Activated naive CD4-positive, alpha-beta T cell treated with anti-CD3 and anti-CD28 coated beads, Interleukin-2, amount 50 U/mL, for 24 hours (primary cell): ENCODE results near the gene C15orf39.
"Not testable (repeated sequence)": the region's sequence is repeated elsewhere in the genome, so short reads cannot be mapped to it uniquely, and the experiment has no call there.

Source experiments
- H3K27ac Mint-ChIP-seq: one replicate; pipeline ENCODE4 v1.8.0; 2021; ENCODE audit warnings: mild to moderate bottlenecking, mixed read lengths
- H3K27me3 Mint-ChIP-seq: one replicate; pipeline ENCODE4 v1.8.0; 2021; ENCODE audit warnings: mixed read lengths
- H3K36me3 Mint-ChIP-seq: one replicate; pipeline ENCODE4 v1.8.0; 2021; ENCODE audit warnings: mixed read lengths
- H3K4me1 Mint-ChIP-seq: one replicate; pipeline ENCODE4 v1.8.0; 2021; ENCODE audit warnings: mixed read lengths
- H3K4me3 Mint-ChIP-seq: one replicate; pipeline ENCODE4 v1.8.0; 2021; ENCODE audit warnings: mild to moderate bottlenecking, mixed read lengths
- H3K9me3 Mint-ChIP-seq: one replicate; pipeline ENCODE4 v1.8.0; 2021; ENCODE audit warnings: mixed read lengths

Gene C15orf39

GRCh38 chr15:75211436-75212199, 9.9 kb downstream of the C15orf39 start:
- no peak overlapping the region for H3K27ac Mint-ChIP-seq
- H3K4me1 Mint-ChIP-seq: peaks cover 21% of the 10 kb centered on the region
- no peak overlapping the region for H3K4me3 Mint-ChIP-seq
- no peaks in the 10 kb centered on the region for H3K9me3 Mint-ChIP-seq
- peaks cover 2% of the 10 kb centered on the region for H3K36me3 Mint-ChIP-seq
- no peaks in the 10 kb centered on the region for H3K27me3 Mint-ChIP-seq

GRCh38 chr15:75212200-75212858, 10.6 kb downstream of the C15orf39 start:
- Mint-ChIP-seq H3K4me3 (no peak overlapping the region), H3K27me3 (no peaks in the 10 kb centered on the region), H3K27ac (peak overlapping the region; percentile 59), H3K9me3 (no peaks in the 10 kb centered on the region), H3K4me1 (peaks cover 21% of the 10 kb centered on the region), H3K36me3 (peaks cover 2% of the 10 kb centered on the region)

DNA sequence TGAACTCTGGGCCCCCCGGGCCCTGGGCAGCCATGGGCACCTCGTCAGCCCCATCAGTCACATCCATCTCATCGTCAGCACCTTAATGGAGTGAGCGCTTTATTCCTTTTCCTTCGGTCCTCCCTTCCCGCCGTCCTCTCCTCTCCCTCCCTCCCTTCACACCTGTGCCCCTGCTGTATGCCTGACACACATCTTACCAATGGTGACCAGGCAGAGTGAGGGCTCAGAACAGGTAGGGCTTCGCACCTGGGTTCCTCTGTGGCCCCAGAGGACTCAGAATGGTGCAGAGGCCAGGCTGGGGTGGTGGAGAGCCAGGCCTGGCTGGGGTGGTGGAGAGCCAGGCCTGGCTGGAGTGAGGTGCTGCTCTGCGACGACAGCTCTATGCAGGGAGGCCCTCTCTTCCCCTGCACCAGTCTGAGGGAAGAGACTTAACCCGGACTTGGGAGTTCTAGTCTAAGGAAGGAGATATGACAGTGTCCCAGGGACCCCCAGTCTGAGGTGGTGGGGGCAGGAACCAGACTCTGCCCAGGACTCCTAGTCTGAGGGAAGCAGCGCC, 11.6 kb downstream of the C15orf39 start:
- no peak overlapping the region for H3K4me3 Mint-ChIP-seq
- no peak overlapping the region for H3K27ac Mint-ChIP-seq
- H3K36me3 Mint-ChIP-seq: peaks cover 2% of the 10 kb centered on the region
- no peaks in the 10 kb centered on the region for H3K27me3 Mint-ChIP-seq
- H3K9me3 Mint-ChIP-seq: no peaks in the 10 kb centered on the region
- peaks cover 21% of the 10 kb centered on the region for H3K4me1 Mint-ChIP-seq

DNA sequence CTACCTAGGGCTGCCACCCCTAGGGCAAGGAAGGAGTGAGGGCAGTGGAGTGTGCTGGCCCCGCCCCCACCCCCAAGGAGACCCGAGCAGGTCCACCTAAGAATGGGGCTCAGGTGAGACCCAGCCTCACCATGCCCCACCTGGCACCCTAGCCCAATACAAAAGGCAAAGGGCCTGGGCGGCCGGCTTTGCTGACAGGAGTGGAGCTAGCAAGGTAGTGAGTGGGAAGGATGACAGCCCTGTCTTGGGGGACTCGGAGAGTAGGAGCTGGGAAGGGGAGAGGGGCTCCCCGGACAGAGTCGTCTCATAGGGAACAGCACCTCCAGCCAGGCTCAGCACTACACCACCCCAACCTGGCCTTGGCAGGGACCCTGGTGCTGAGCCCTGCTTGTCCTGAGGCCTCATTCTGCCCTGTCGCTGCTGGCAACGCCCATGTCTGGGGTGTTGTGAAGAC, 12.1 kb downstream of the C15orf39 start:
- Mint-ChIP-seq H3K27me3 (no peaks in the 10 kb centered on the region), H3K36me3 (peaks cover 2% of the 10 kb centered on the region), H3K27ac (peak overlapping the region; percentile 35), H3K4me1 (peaks cover 21% of the 10 kb centered on the region), H3K9me3 (no peaks in the 10 kb centered on the region), H3K4me3 (no peak overlapping the region)

- Mint-ChIP-seq H3K9me3 (no peaks in the 10 kb centered on the region), H3K27ac (no peak overlapping the region), H3K27me3 (no peaks in the 10 kb centered on the region), H3K4me3 (no peak overlapping the region), H3K4me1 (peaks cover 14% of the 10 kb centered on the region), H3K36me3 (peaks cover 2% of the 10 kb centered on the region)
These were observed 12.8 kb downstream of the C15orf39 start for GRCh38 chr15:75214293-75215096.

GRCh38 chr15:75215107-75216004, 13.7 kb downstream of the C15orf39 start:
- peaks cover 6% of the 10 kb centered on the region for H3K4me1 Mint-ChIP-seq
- peak overlapping the region; percentile 35 for H3K27ac Mint-ChIP-seq
- H3K9me3 Mint-ChIP-seq: no peaks in the 10 kb centered on the region
- H3K36me3 Mint-ChIP-seq: no peaks in the 10 kb centered on the region
- H3K27me3 Mint-ChIP-seq: no peaks in the 10 kb centered on the region
- H3K4me3 Mint-ChIP-seq: no peak overlapping the region

DNA sequence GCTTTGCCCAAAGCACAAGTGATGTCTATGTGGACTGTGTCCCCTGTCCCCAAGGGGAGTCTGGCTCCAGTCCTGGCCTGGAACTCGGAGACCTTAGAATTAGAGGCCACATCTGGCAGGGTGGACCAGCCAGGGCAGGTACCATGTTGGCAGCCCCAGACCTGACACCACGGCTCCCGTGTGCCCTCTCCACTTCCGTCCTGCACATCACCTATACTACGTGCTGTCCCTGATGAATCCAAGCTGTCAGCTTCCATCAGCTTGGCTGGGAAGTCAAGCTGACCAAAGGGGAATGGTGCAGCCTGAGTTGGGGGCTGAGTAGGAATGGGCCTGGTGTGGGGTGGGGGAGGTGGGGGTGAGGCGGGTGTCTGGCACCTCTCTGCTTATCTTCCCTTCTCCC, 15.3 kb downstream of the C15orf39 start:
- Mint-ChIP-seq H3K27ac (no peak overlapping the region), H3K4me1 (no peaks in the 10 kb centered on the region), H3K27me3 (no peaks in the 10 kb centered on the region), H3K4me3 (no peak overlapping the region), H3K36me3 (no peaks in the 10 kb centered on the region), H3K9me3 (no peaks in the 10 kb centered on the region)

GRCh38 chr15:75217574-75217973, 15.9 kb downstream of the C15orf39 start:
- H3K4me3 Mint-ChIP-seq, H3K27ac Mint-ChIP-seq, H3K27me3 Mint-ChIP-seq, H3K4me1 Mint-ChIP-seq, H3K36me3 Mint-ChIP-seq, H3K9me3 Mint-ChIP-seq: not testable (repeated sequence)

- H3K4me3 Mint-ChIP-seq, H3K27me3 Mint-ChIP-seq, H3K36me3 Mint-ChIP-seq, H3K4me1 Mint-ChIP-seq, H3K27ac Mint-ChIP-seq, H3K9me3 Mint-ChIP-seq: not testable (repeated sequence)
These were observed 17.8 kb downstream of the C15orf39 start for GRCh38 chr15:75219507-75219929.

GRCh38 chr15:75223688-75224087, 22.0 kb downstream of the C15orf39 start:
- Mint-ChIP-seq H3K27ac (no peak overlapping the region), H3K36me3 (no peaks in the 10 kb centered on the region), H3K27me3 (no peaks in the 10 kb centered on the region), H3K4me3 (no peak overlapping the region), H3K9me3 (no peaks in the 10 kb centered on the region), H3K4me1 (no peaks in the 10 kb centered on the region)

DNA sequence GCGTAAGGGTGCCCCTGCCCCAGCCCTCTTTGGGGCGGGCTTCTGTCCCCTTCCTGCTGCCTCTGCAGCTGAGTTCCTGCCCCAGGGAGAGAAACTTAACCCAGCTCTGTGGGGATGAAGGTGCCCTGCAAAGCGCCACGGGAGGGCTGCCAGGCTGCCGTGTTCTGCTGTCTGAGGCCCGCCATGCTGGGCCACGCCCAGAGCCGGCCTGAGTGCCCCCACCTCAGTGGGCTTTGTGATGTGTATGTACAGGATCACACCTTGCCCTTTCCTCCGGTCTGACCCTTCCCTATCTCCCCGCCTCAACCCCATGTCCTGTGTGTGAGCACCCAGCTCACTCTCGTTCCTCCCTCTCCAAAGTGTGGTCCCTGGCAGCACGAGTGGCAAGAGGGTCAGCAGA, 22.6 kb downstream of the C15orf39 start:
- no peaks in the 10 kb centered on the region for H3K27me3 Mint-ChIP-seq
- H3K9me3 Mint-ChIP-seq: no peaks in the 10 kb centered on the region
- H3K36me3 Mint-ChIP-seq: no peaks in the 10 kb centered on the region
- H3K4me3 Mint-ChIP-seq: no peak overlapping the region
- H3K27ac Mint-ChIP-seq: no peak overlapping the region
- H3K4me1 Mint-ChIP-seq: no peaks in the 10 kb centered on the region

DNA sequence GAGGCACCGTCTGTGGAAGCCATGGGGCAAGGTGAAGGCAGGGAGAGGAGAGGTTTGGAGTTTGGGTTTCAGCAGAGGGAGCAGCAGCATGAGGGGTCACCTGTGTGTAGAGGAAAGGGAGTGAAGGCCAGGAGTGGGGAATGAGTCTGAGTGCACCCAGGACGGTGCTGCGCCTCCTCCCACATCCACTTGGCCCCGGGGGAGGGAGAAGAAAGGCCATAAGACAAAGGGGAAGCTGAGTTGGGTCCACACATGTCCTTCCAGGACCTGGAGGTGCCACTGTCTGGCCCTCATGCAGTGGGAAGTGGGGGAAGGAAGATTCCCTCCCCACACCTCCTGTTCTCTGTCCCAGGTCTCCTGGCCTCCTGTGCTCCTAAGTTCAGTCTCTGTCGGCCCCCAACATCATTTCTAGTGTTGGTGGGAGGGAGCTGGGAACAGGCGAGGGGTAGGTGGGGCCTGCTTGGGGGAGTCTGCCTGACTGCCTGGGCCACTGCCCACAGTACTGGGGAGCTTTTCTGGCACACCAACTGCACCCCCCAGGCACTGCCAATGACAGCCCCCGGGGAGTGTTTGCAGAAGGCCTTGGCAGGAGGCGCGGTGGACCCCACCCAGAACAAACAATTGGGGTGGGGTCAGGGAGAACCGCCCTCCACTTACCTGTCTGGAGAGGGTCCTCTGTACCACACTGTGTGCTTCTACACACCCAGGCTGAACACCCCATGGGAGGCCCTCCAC, 23.6 kb downstream of the C15orf39 start:
- not testable (repeated sequence) for H3K4me3 Mint-ChIP-seq, H3K36me3 Mint-ChIP-seq, H3K9me3 Mint-ChIP-seq, H3K27ac Mint-ChIP-seq, H3K27me3 Mint-ChIP-seq, H3K4me1 Mint-ChIP-seq

- H3K4me1 Mint-ChIP-seq: no peaks in the 10 kb centered on the region
These were observed 24.5 kb downstream of the C15orf39 start for GRCh38 chr15:75225951-75226732.

GRCh38 chr15:75227112-75227511, 25.4 kb downstream of the C15orf39 start:
- H3K36me3 Mint-ChIP-seq, H3K27me3 Mint-ChIP-seq, H3K9me3 Mint-ChIP-seq, H3K4me1 Mint-ChIP-seq, H3K27ac Mint-ChIP-seq, H3K4me3 Mint-ChIP-seq: not testable (repeated sequence)

More at GRCh38 chr15:75225951-75226732, 24.5 kb downstream of the C15orf39 start:
- Mint-ChIP-seq H3K27ac (no peak overlapping the region), H3K4me3 (no peak overlapping the region), H3K36me3 (no peaks in the 10 kb centered on the region), H3K9me3 (no peaks in the 10 kb centered on the region), H3K27me3 (no peaks in the 10 kb centered on the region)
